ENCODE measurements around the gene CYP4F22. TPM values are rescaled to one million over a fixed set of nuclear protein-coding genes. Genes with fewer than 3 reads are reported as not detected.

The CYP4F22 gene
- total RNA-seq, 1 experiment from 2014 or later = 4.9 TPM

DNA sequence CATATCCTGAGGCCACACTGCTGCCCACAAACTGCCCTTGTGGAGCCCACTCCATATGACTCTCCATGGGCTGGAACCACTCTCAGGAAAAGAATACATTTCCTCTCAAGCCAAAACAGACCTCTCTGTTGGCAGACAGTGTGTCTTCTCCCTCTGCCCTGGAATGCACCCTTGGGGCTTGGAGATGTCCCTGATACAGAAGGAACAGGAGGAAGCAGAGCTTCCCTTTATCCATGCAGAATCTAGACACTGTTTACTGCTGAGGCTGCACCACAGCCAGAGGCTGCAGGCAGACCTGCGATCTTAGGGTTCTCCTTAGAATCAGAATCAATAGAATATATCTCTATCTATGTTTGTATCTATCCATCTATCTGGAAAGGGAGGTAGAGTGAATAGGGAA lies 79.9 kb downstream of the CYP4F22 start (continued):
- TF ChIP-seq, protein P1, sequence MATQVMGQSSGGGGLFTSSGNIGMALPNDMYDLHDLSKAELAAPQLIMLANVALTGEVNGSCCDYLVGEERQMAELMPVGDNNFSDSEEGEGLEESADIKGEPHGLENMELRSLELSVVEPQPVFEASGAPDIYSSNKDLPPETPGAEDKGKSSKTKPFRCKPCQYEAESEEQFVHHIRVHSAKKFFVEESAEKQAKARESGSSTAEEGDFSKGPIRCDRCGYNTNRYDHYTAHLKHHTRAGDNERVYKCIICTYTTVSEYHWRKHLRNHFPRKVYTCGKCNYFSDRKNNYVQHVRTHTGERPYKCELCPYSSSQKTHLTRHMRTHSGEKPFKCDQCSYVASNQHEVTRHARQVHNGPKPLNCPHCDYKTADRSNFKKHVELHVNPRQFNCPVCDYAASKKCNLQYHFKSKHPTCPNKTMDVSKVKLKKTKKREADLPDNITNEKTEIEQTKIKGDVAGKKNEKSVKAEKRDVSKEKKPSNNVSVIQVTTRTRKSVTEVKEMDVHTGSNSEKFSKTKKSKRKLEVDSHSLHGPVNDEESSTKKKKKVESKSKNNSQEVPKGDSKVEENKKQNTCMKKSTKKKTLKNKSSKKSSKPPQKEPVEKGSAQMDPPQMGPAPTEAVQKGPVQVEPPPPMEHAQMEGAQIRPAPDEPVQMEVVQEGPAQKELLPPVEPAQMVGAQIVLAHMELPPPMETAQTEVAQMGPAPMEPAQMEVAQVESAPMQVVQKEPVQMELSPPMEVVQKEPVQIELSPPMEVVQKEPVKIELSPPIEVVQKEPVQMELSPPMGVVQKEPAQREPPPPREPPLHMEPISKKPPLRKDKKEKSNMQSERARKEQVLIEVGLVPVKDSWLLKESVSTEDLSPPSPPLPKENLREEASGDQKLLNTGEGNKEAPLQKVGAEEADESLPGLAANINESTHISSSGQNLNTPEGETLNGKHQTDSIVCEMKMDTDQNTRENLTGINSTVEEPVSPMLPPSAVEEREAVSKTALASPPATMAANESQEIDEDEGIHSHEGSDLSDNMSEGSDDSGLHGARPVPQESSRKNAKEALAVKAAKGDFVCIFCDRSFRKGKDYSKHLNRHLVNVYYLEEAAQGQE (IDR thresholded peaks at IDR 0.05; ENCODE audit: low read depth) = no peak
- TF ChIP-seq ZNF274 (IDR thresholded peaks at IDR 0.05; ENCODE audit: low read depth, low read length) (no peak), EZH2phosphoT487 (IDR thresholded peaks at IDR 0.05; ENCODE audit: borderline replicate concordance) (no peak)

DNA sequence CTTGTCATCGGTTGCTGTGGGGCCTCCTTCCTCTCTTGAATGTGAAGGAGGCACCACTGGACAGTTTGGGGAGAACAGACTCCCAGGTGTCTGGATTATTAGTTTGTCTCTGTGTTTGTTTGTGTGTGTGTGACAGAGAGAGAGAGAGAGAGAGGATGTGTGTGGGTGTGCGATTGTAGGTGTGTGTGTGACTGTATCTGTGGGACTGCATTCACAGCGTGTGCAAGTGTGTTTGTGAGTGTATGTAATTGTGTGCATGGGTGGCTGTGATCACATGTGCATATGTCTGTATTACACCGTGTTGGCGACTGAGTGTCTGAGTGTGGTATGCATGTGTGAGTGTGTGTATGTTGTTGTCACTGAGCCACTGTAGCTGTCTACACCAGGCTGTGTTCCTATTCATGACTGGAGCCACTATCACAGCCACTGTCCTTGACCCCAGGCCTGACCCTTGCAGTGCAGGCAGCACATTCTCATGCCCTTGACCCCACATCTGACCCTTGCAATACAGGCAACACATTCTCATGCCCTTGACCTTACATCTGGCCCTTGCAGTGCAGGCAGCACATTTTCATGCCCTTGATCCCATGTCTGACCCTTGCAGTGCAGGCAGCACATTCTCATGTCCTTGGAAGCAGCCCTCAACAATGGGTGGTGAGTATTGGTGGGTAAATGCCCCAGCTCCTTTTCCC lies 81.6 kb downstream of the CYP4F22 start:
- Histone ChIP-seq H3K9me2 (ENCODE audit: insufficient read depth) (no peaks in the 10 kb centered on the region), H3K27ac (ENCODE audit: low read depth, low read length) (no peak overlapping the region), H3K9ac (ENCODE audit: low read length) (no peak overlapping the region), H3K79me2 (ENCODE audit: insufficient read depth, low read length) (no peaks in the 10 kb centered on the region), H3K36me3 (ENCODE audit: control insufficient read depth in 1 of 2, insufficient read depth in 2 of 2, low read length in 2 of 2) (no peaks in the 10 kb centered on the region), H3K4me2 (ENCODE audit: low read length) (no peak overlapping the region), H2AFZ (ENCODE audit: low read depth, low read length, poor library complexity, severe bottlenecking) (no peak overlapping the region), H4K20me1 (ENCODE audit: insufficient read depth) (no peaks in the 10 kb centered on the region), H3K9me3 (ENCODE audit: control insufficient read depth in 1 of 2, insufficient read depth in 1 of 2, low read depth in 1 of 2, low read length in 2 of 2) (no peaks in the 10 kb centered on the region), H3K4me1 (ENCODE audit: control insufficient read depth in 1 of 2, insufficient read depth in 2 of 2, low read length in 2 of 2) (peaks cover 6 to 18% of the 10 kb centered on the region in 2 experiments; a peak in 3 of 4 replicates), H3K27me3 (ENCODE audit: insufficient read depth, low read length) (no peaks in the 10 kb centered on the region), H3K4me3 (replicated peaks in 1 of 2; ENCODE audit: low read depth in 1 of 2, low read length in 2 of 2) (no peak overlapping the region)
- TF ChIP-seq, protein P1 (IDR thresholded peaks at IDR 0.05; ENCODE audit: low read depth) = no peak
- no peak for TF ChIP-seq EZH2 (IDR thresholded peaks at IDR 0.05)
- no peak for TF ChIP-seq RAD21 (IDR thresholded peaks at IDR 0.05; ENCODE audit: low read depth)
- ChIA-PET POLR2A (no interaction called here), RAD21 (ENCODE audit: low non-redundant PET in 1 of 2, low total read pairs in 2 of 2, uncharacterized antibody in 2 of 2, unreplicated experiment in 2 of 2) (no interaction called here), CTCF (no interaction called here)
- ATAC-seq (no peak), DNase-seq (ENCODE audit: low read depth, low spot score) (no peak)
- intact Hi-C loops (cut with micrococcal nuclease) = no loop called here
- no TSS peak for BruUV-seq (replicated peaks)

Measured in HCT116 (cell line).